GM12872 (cell line): ENCODE results near the gene FNDC5.

ENCODE experiments used
- CTCF ChIP-seq: IDR thresholded peaks from 3 replicates; pipeline ENCODE4 v1.5.1; 2011; ENCODE audit warnings: low read depth, mild to moderate bottlenecking, low read length, moderate library complexity; ENCODE audit not compliant: insufficient read depth

Gene FNDC5

GRCh38 chr1:32884032-32884372 lies 13.3 kb upstream of the FNDC5 start:
- TF ChIP-seq CTCF: no peak

- no peak for TF ChIP-seq CTCF
Measured at GRCh38 chr1:32883338-32884031, 12.8 kb upstream of the FNDC5 start.

GRCh38 chr1:32881871-32882850 lies 11.4 kb upstream of the FNDC5 start:
- no peak for TF ChIP-seq CTCF

GRCh38 chr1:32881291-32881690 lies 10.6 kb upstream of the FNDC5 start:
- no peak for TF ChIP-seq CTCF

GRCh38 chr1:32878637-32879041 lies 7.9 kb upstream of the FNDC5 start:
- no peak for TF ChIP-seq CTCF

- TF ChIP-seq CTCF: no peak
Measured at GRCh38 chr1:32878183-32878582, 7.5 kb upstream of the FNDC5 start.

- TF ChIP-seq CTCF: no peak
Measured at GRCh38 chr1:32877211-32878110, 6.7 kb upstream of the FNDC5 start.
